ENCODE measurements around the gene ESAM.

ESAM gene

GRCh38 chr11:124727474-124727873, 34.6 kb downstream of the ESAM start:
- DNase-seq: no peak

GRCh38 chr11:124725719-124726105, 36.4 kb downstream of the ESAM start:
- no peak for DNase-seq

- no peak for DNase-seq
Observed at GRCh38 chr11:124724979-124725718, 36.9 kb downstream of the ESAM start.

- no peak for DNase-seq
Observed at GRCh38 chr11:124722176-124722575, 39.9 kb downstream of the ESAM start.

- DNase-seq: no peak
Observed at GRCh38 chr11:124719534-124719933, 42.6 kb downstream of the ESAM start.

DNA sequence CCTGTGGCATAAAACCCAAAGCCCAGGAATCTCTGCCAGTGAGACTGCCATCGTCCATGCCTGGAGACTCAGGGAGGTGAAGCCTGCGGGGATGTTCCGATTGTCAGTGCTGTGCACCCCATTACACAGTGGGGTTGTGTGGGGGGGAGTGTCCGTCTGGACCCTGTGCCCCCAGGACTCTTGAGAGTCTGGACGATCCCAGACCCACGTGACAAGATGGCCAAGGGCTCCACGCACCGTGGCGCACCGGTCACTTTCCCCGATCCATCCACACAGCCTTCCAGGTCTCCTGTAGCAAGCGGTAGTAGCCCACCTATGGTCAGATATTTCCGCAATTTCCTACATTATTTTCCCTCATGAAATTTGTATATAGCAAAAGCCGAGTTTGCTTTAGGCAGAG, 43.3 kb downstream of the ESAM start:
- no peak for DNase-seq

DNA sequence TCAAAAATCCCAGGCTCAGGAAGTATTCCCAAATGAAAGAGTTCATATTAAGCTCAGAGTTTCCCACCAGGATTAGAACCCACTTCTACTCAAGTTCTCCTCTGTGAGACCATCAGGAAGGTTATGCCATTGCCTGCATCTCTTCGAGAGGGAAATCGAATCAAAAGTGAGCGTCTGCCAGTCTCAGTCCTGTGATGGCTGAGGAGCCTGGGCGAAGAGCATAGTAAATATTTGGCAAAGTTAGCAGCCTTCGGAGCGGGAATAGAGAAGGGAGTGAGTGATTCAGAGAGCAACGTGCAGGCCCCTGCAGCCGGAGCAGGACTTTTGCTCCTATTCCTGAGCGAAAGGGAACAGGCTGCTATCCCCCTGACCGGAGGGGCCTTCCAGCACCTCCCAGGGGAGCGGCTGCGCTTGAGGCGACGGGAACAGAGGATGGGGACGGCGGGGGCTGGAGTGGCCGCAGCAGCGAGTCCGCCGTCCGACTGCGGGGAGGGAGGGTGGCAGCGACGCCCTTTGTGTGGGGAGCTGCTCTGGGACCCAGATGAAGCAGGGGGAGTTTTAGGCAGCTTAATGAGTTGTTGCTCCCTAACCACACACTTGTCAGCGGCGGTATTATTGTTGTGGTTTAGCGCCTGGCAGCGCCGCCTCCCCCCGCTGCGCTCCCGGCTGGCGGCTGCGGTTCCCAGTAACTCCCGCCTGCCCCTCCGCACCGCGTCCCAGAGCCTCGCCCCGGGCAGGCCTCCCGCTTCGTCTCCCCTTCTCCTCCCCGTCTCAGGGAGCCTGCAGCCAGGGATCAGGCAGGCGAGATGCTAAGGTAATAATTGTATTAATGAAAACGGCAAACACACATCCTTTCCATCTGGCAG, 44.1 kb downstream of the ESAM start:
- no peak for DNase-seq

DNA sequence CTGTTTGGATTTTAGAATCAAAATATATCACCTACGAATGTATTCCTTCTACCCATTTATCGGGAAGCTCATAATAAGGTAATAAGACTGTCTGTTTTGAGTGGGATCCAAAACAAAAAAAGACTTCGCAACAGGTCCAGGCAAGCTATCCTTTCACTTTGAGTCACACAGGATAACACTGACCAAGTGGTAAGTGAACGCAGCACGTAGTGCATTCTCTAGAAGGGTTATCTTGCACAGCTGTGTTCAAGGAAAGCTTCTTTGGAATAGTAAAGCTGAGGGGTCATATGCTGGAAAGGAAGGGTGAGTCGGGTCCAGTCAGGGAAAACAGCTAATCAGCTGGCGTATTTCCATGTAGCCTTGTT, 44.7 kb downstream of the ESAM start:
- no peak for DNase-seq

GRCh38 chr11:124716591-124716990, 45.5 kb downstream of the ESAM start:
- no peak for DNase-seq

- no peak for DNase-seq
Observed at GRCh38 chr11:124712392-124712791, 49.7 kb downstream of the ESAM start.

- DNase-seq: no peak
Observed at GRCh38 chr11:124707829-124708228, 54.3 kb downstream of the ESAM start.
